Activated T-helper 1 cell treated with anti-CD3 and anti-CD28 coated beads, Interleukin-12 subunit alpha, Interleukin-12 subunit beta, Interleukin-2, Interleukin-4 antibody, amounts not matched to agents 30 ng/mL and 10 ng/mL and 1 ng/mL, durations not matched to agents 14 hours and 24 hours and 36 hours (primary cell): ENCODE results near the gene PRDX3. TPM values are rescaled to one million over a fixed set of nuclear protein-coding genes. Genes with fewer than 3 reads are reported as not detected.

Experiments
- DNase-seq: peaks from one replicate; pipeline ENCODE4 v3.0.0; 2021; ENCODE audit warnings: low spot score
- H3K27ac Mint-ChIP-seq: one replicate; pipeline ENCODE4 v1.8.0; 2021; ENCODE audit warnings: mild to moderate bottlenecking, mixed read lengths
- H3K27me3 Mint-ChIP-seq: one replicate; pipeline ENCODE4 v1.8.0; 2022; ENCODE audit warnings: mild to moderate bottlenecking, moderate library complexity, mixed read lengths; ENCODE audit not compliant: insufficient read depth
- H3K36me3 Mint-ChIP-seq: one replicate; pipeline ENCODE4 v1.8.0; 2021; ENCODE audit warnings: low read depth, mixed read lengths
- H3K4me1 Mint-ChIP-seq: one replicate; pipeline ENCODE4 v1.8.0; 2021; ENCODE audit warnings: low read depth, mixed read lengths
- H3K4me3 Mint-ChIP-seq: one replicate; pipeline ENCODE4 v1.8.0; 2021; ENCODE audit warnings: mild to moderate bottlenecking, moderate library complexity, mixed read lengths
- H3K9me3 Mint-ChIP-seq: one replicate; pipeline ENCODE4 v1.8.0; 2021; ENCODE audit warnings: mixed read lengths
- intact Hi-C: fragments of 100-400 bp; cut with micrococcal nuclease; formaldehyde crosslinking; loops from one replicate; pipeline ENCODE4 v1.15.1; 2024
- total RNA-seq: library from RNA; stranded (reverse); gene quantifications from 2 replicates; pipeline ENCODE4 v1.2.3, GENCODE V29; 2022

PRDX3 gene
- total RNA-seq, 1 donor from 2014 or later, result 158 TPM

GRCh38 chr10:119211625-119212441 lies 33.2 kb upstream of the PRDX3 start:
- intact Hi-C loops, result no loop called here
- Mint-ChIP-seq H3K9me3 (no peaks in the 10 kb centered on the region), H3K36me3 (peaks cover 11% of the 10 kb centered on the region), H3K27ac (peak overlapping the region; percentile 85), H3K4me3 (peak overlapping the region; percentile 73), H3K4me1 (peaks cover 73% of the 10 kb centered on the region), H3K27me3 (no peaks in the 10 kb centered on the region)
- DNase-seq, result no peak

DNA sequence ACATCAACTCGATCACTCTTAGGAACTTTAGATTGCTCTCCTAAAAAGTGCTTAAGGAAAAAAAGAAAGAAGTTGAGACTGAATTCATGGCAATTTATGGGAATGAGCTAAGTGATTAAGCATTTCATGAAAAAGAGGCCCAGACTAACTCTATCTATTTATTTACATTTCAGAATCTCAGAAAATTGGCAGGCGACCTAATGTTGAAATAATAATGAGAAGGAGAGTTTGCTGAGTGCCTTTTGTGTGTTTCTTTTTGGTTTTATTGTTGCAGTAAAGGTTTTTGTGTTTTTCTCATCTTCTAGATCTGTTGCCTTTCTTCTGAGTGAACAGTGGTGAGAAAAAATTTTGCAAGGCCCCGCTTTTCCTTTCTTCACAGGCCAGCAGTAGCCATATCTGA lies 32.6 kb upstream of the PRDX3 start:
- no peak for DNase-seq
- no peaks in the 10 kb centered on the region for H3K9me3 Mint-ChIP-seq
- peak overlapping the region; percentile 85 for H3K27ac Mint-ChIP-seq
- peaks cover 11% of the 10 kb centered on the region for H3K36me3 Mint-ChIP-seq
- peaks cover 75% of the 10 kb centered on the region for H3K4me1 Mint-ChIP-seq
- H3K27me3 Mint-ChIP-seq, result no peaks in the 10 kb centered on the region
- H3K4me3 Mint-ChIP-seq, result peak overlapping the region; percentile 73
- intact Hi-C loops, result no loop called here

GRCh38 chr10:119210633-119211032 lies 32.0 kb upstream of the PRDX3 start:
- Mint-ChIP-seq H3K4me3 (peak overlapping the region; percentile 73), H3K27me3 (no peaks in the 10 kb centered on the region), H3K27ac (peak overlapping the region; percentile 85), H3K9me3 (no peaks in the 10 kb centered on the region), H3K4me1 (peaks cover 74% of the 10 kb centered on the region), H3K36me3 (peaks cover 10% of the 10 kb centered on the region)
- intact Hi-C loops, result loop anchor here (1.0 kb wide), 1 partner anchor 91 kb away; no protein-coding TSS in a partner anchor
- DNase-seq, result no peak

- Mint-ChIP-seq H3K4me3 (peak overlapping the region; percentile 99), H3K9me3 (no peaks in the 10 kb centered on the region), H3K27ac (peak overlapping the region; percentile 96), H3K27me3 (no peaks in the 10 kb centered on the region), H3K36me3 (peaks cover 8% of the 10 kb centered on the region), H3K4me1 (peaks cover 67% of the 10 kb centered on the region)
- intact Hi-C loops, result loop anchor here (1.0 to 10.0 kb wide), 10 partner anchors 11 to 495 kb away; partner anchors contain the start of gene CACUL1
- DNase-seq, result no peak
These were observed 31.2 kb upstream of the PRDX3 start for GRCh38 chr10:119209736-119210355.

- peak overlapping the region; percentile 96 for H3K27ac Mint-ChIP-seq
- intact Hi-C loops, result loop anchor here (1.0 to 10.0 kb wide), 9 partner anchors 12 to 496 kb away; partner anchors contain the start of gene CACUL1
- H3K36me3 Mint-ChIP-seq, result peaks cover 8% of the 10 kb centered on the region
- peak overlapping the region; percentile 99 for H3K4me3 Mint-ChIP-seq
- H3K27me3 Mint-ChIP-seq, result no peaks in the 10 kb centered on the region
- no peaks in the 10 kb centered on the region for H3K9me3 Mint-ChIP-seq
- peak; percentile 45 for DNase-seq
- peaks cover 61% of the 10 kb centered on the region for H3K4me1 Mint-ChIP-seq
These were observed 30.6 kb upstream of the PRDX3 start for GRCh38 chr10:119209035-119209735.

GRCh38 chr10:119208553-119208940 lies 29.9 kb upstream of the PRDX3 start:
- H3K9me3 Mint-ChIP-seq, result no peaks in the 10 kb centered on the region
- H3K27me3 Mint-ChIP-seq, result no peaks in the 10 kb centered on the region
- H3K27ac Mint-ChIP-seq, result peak overlapping the region; percentile 96
- intact Hi-C loops, result loop anchor here (2.0 to 10.0 kb wide), 4 partner anchors 46 to 496 kb away; partner anchors contain the start of gene CACUL1
- no peak for DNase-seq
- peaks cover 8% of the 10 kb centered on the region for H3K36me3 Mint-ChIP-seq
- H3K4me1 Mint-ChIP-seq, result peaks cover 58% of the 10 kb centered on the region
- H3K4me3 Mint-ChIP-seq, result peak overlapping the region; percentile 99

DNA sequence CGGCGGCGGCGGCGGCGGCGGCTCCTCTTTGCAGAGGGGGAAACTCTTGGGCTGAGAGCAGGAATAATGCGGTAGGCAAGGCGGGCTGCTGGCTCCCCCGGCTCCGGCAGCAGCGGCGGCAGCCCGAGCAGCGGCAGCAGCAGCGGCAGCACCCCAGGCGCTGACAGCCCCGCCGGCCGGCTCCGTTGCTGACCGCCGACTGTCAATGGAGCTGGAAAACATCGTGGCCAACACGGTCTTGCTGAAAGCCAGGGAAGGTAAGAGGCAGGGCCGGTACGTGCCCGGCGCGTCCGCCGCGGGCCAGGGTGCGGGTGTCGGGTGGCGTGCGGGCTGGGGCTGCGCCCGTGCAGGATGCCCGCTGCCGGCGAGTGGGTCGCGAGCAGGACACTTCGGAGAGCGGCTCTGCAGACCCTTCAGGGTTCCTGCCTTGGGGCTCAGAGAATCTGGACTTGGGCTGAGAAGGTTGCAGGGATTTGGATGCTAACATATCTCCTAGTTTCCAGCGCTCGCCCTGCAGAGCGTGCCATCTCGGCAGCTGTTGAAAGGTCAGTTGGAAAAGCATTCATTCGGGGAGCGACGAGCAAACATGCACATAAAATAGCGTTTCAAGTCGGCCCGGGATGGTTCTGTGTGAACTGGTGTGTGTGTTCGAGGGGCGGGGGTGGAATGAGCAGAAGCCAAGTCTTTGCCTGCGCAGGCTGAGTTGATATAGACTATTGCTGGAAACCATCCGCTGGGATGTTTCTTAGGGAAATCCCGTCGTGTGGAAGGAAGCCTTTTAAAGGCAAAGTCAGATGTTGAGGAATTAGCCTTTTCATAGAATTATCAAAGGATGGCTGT lies 29.3 kb upstream of the PRDX3 start:
- H3K4me1 Mint-ChIP-seq, result peaks cover 55% of the 10 kb centered on the region

GRCh38 chr10:119207366-119207666 lies 28.7 kb upstream of the PRDX3 start, which contains the start of gene GRK5:
GRK5 (plus strand) TSS chr10:119207571; CDS start chr10:119207918, 347 bp downstream.
- peak; percentile 98 for DNase-seq
- no peaks in the 10 kb centered on the region for H3K27me3 Mint-ChIP-seq
- peaks cover 49% of the 10 kb centered on the region for H3K4me1 Mint-ChIP-seq
- peaks cover 3% of the 10 kb centered on the region for H3K36me3 Mint-ChIP-seq
- no peaks in the 10 kb centered on the region for H3K9me3 Mint-ChIP-seq
- peak within 1 kb of the TSS; percentile 99 for H3K27ac Mint-ChIP-seq
- intact Hi-C loops, result loop anchor here (1.0 to 10.0 kb wide), 7 partner anchors 8 to 497 kb away; partner anchors contain the start of genes BAG3, CACUL1, EIF3A and TIAL1
- H3K4me3 Mint-ChIP-seq, result peak within 1 kb of the TSS; percentile 99

More for the DNA sequence above, 29.3 kb upstream of the PRDX3 start:
- intact Hi-C loops, result loop anchor here (1.0 to 10.0 kb wide), 9 partner anchors 9 to 497 kb away; partner anchors contain the start of genes BAG3, CACUL1, EIF3A and TIAL1
- peak; percentile 35 for DNase-seq
- Mint-ChIP-seq H3K27me3 (no peaks in the 10 kb centered on the region), H3K9me3 (no peaks in the 10 kb centered on the region), H3K36me3 (peaks cover 8% of the 10 kb centered on the region), H3K4me3 (peak overlapping the region; percentile 99), H3K27ac (peak overlapping the region; percentile 96)

GRCh38 chr10:119206603-119207365 lies 28.2 kb upstream of the PRDX3 start:
- H3K4me3 Mint-ChIP-seq, result peak overlapping the region; percentile 91
- peak overlapping the region; percentile 99 for H3K27ac Mint-ChIP-seq
- peaks cover 2% of the 10 kb centered on the region for H3K27me3 Mint-ChIP-seq
- H3K4me1 Mint-ChIP-seq, result peaks cover 44% of the 10 kb centered on the region
- no peaks in the 10 kb centered on the region for H3K9me3 Mint-ChIP-seq
- H3K36me3 Mint-ChIP-seq, result peaks cover 3% of the 10 kb centered on the region
- intact Hi-C loops, result loop anchor here (1.0 to 10.0 kb wide), 12 partner anchors 7 to 498 kb away; partner anchors contain the start of genes BAG3, CACUL1, EIF3A and PRDX3
- peak; percentile 62 for DNase-seq

- Mint-ChIP-seq H3K9me3 (no peaks in the 10 kb centered on the region), H3K27me3 (peaks cover 2% of the 10 kb centered on the region), H3K4me3 (peak overlapping the region; percentile 91), H3K4me1 (peaks cover 36% of the 10 kb centered on the region), H3K36me3 (peaks cover 3% of the 10 kb centered on the region), H3K27ac (peak overlapping the region; percentile 99)
- peak; percentile 56 for DNase-seq
- intact Hi-C loops, result loop anchor here (1.0 to 10.0 kb wide), 10 partner anchors 28 to 499 kb away; partner anchors contain the start of genes BAG3, CACUL1, PRDX3 and SFXN4
These were observed 27.4 kb upstream of the PRDX3 start for GRCh38 chr10:119205894-119206602.

GRCh38 chr10:119203006-119203405 lies 24.4 kb upstream of the PRDX3 start:
- Mint-ChIP-seq H3K4me3 (no peak overlapping the region), H3K27ac (no peak overlapping the region), H3K36me3 (peaks cover under 1% of the 10 kb centered on the region), H3K4me1 (peaks cover 26% of the 10 kb centered on the region), H3K27me3 (peaks cover 2% of the 10 kb centered on the region), H3K9me3 (no peaks in the 10 kb centered on the region)
- intact Hi-C loops, result loop anchor here (10.0 kb wide), 2 partner anchors 448 to 502 kb away; partner anchors contain the start of gene CACUL1
- DNase-seq, result no peak
